ENCODE measurements around the gene RBM15B.

The RBM15B gene

GRCh38 chr3:51391075-51391565 is at the start of gene RBM15B:
RBM15B (plus strand) TSS chr3:51391285; CDS start chr3:51391400, 115 bp downstream.
- ATAC-seq, result peak; percentile 94
- no peak for TF ChIP-seq GLIS3 (CRISPR knock-in tag; IDR thresholded peaks at IDR 0.05)
- TF ChIP-seq ZNF8 (CRISPR knock-in tag; IDR thresholded peaks at IDR 0.05), result no peak
- TF ChIP-seq TOX (CRISPR knock-in tag; IDR thresholded peaks at IDR 0.05; ENCODE audit: borderline replicate concordance), result no peak
- TF ChIP-seq SNAI2 (CRISPR knock-in tag; IDR thresholded peaks at IDR 0.05), result no peak
- no peak for TF ChIP-seq PPARA (CRISPR knock-in tag; IDR thresholded peaks at IDR 0.05; ENCODE audit: borderline replicate concordance)
- no peak for TF ChIP-seq ESRRG (CRISPR knock-in tag; IDR thresholded peaks at IDR 0.05)
- no peak for TF ChIP-seq BACH2 (CRISPR knock-in tag; IDR thresholded peaks at IDR 0.05; ENCODE audit: borderline replicate concordance)
- no peak for TF ChIP-seq ZC3H10 (CRISPR knock-in tag; IDR thresholded peaks at IDR 0.05)
- TF ChIP-seq RARB (CRISPR knock-in tag; IDR thresholded peaks at IDR 0.05), result no peak
- no peak for TF ChIP-seq ZFP30 (CRISPR knock-in tag; IDR thresholded peaks at IDR 0.05)
- TF ChIP-seq, protein P1, sequence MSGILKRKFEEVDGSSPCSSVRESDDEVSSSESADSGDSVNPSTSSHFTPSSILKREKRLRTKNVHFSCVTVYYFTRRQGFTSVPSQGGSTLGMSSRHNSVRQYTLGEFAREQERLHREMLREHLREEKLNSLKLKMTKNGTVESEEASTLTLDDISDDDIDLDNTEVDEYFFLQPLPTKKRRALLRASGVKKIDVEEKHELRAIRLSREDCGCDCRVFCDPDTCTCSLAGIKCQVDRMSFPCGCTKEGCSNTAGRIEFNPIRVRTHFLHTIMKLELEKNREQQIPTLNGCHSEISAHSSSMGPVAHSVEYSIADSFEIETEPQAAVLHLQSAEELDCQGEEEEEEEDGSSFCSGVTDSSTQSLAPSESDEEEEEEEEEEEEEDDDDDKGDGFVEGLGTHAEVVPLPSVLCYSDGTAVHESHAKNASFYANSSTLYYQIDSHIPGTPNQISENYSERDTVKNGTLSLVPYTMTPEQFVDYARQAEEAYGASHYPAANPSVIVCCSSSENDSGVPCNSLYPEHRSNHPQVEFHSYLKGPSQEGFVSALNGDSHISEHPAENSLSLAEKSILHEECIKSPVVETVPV (CRISPR knock-in tag; IDR thresholded peaks at IDR 0.05), result no peak

DNA sequence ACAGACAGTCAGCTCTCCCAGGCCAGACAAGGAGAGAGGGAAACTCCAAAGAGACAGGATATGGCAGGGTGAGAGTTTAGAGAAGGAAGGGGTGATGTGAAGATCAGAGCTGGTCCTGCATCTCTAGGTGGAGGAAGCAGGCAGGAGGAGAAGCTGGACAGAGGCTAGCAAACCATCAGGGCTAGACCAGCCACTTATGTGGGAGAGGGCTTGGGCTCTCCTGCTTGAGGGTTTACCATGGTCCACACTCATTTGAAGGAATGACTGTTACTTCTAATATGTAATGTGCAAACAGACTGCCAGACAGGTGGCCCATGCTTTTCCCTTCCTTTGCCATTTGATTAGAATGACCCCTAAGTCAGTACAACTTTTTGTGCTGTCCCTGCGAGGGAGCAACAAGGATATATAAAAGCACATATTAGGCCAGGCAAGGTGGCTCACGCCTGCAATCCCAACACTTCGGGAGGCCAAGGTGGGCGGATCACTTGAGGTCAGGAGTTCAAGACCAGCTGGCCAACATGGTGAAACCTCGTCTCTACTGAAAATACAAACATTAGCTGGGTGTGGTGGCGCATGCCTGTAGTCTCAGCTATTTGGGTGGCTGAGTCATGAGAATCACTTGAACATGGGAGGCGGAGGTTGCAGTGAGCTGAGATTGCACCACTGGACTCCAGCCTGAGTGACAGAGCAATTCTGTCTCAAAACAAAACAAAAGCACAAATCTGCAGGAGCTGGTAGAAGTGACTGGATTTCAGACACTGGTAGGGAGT is 47.0 kb upstream of the RBM15B start:
- TF ChIP-seq ISL1 (CRISPR knock-in tag; IDR thresholded peaks at IDR 0.05), result no peak
- TF ChIP-seq ZC3H10 (CRISPR knock-in tag; IDR thresholded peaks at IDR 0.05), result no peak
- TF ChIP-seq SNAI2 (CRISPR knock-in tag; IDR thresholded peaks at IDR 0.05), result no peak
- TF ChIP-seq ZFP30 (CRISPR knock-in tag; IDR thresholded peaks at IDR 0.05), result no peak
- TF ChIP-seq ZNF565 (CRISPR knock-in tag; conservative IDR thresholded peaks at IDR 0.05; ENCODE audit: low read depth), result no peak
- no peak for TF ChIP-seq ZNF70 (CRISPR knock-in tag; IDR thresholded peaks at IDR 0.05)
- TF ChIP-seq GLIS3 (CRISPR knock-in tag; IDR thresholded peaks at IDR 0.05), result no peak
- TF ChIP-seq, protein P2, sequence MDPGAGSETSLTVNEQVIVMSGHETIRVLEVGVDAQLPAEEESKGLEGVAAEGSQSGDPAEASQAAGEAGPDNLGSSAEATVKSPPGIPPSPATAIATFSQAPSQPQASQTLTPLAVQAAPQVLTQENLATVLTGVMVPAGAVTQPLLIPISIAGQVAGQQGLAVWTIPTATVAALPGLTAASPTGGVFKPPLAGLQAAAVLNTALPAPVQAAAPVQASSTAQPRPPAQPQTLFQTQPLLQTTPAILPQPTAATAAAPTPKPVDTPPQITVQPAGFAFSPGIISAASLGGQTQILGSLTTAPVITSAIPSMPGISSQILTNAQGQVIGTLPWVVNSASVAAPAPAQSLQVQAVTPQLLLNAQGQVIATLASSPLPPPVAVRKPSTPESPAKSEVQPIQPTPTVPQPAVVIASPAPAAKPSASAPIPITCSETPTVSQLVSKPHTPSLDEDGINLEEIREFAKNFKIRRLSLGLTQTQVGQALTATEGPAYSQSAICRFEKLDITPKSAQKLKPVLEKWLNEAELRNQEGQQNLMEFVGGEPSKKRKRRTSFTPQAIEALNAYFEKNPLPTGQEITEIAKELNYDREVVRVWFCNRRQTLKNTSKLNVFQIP (CRISPR knock-in tag; IDR thresholded peaks at IDR 0.05; ENCODE audit: borderline replicate concordance, low read depth), result no peak
- TF ChIP-seq CREB5 (CRISPR knock-in tag; IDR thresholded peaks at IDR 0.05; ENCODE audit: low read depth), result no peak
- TF ChIP-seq ESRRG (CRISPR knock-in tag; IDR thresholded peaks at IDR 0.05), result no peak
- TF ChIP-seq TOX (CRISPR knock-in tag; IDR thresholded peaks at IDR 0.05; ENCODE audit: borderline replicate concordance), result no peak
- no peak for TF ChIP-seq TCF4 (CRISPR knock-in tag; IDR thresholded peaks at IDR 0.05; ENCODE audit: borderline replicate concordance)
- no peak for TF ChIP-seq TSHZ2 (CRISPR knock-in tag; IDR thresholded peaks at IDR 0.05)
- TF ChIP-seq ARNTL (CRISPR knock-in tag; IDR thresholded peaks at IDR 0.05; ENCODE audit: borderline replicate concordance, low read depth), result no peak
- no peak for TF ChIP-seq ZFP3 (CRISPR knock-in tag; IDR thresholded peaks at IDR 0.05)
- TF ChIP-seq BACH2 (CRISPR knock-in tag; IDR thresholded peaks at IDR 0.05; ENCODE audit: borderline replicate concordance), result no peak
- TF ChIP-seq, protein P1 (CRISPR knock-in tag; IDR thresholded peaks at IDR 0.05), result no peak
- TF ChIP-seq RARB (CRISPR knock-in tag; IDR thresholded peaks at IDR 0.05), result no peak
- no peak for TF ChIP-seq CSDC2 (CRISPR knock-in tag; IDR thresholded peaks at IDR 0.05)
- no peak for TF ChIP-seq PPARA (CRISPR knock-in tag; IDR thresholded peaks at IDR 0.05; ENCODE audit: borderline replicate concordance)
- no peak for ATAC-seq
